Keratinocyte (primary cell): ENCODE data around the gene BRD1. TPM values are rescaled to one million over a fixed set of nuclear protein-coding genes. Genes with fewer than 3 reads are reported as not detected.

Experiments
- DNase-seq: peaks from one replicate; pipeline ENCODE4 v3.0.0-alpha.2; 2011; ENCODE audit warnings: low read depth, missing footprints, low spot score
- FAIRE-seq: peaks from 2 replicates; lab custom pipeline; 2011; peaks lifted over from hg19 to GRCh38; lab: Jason Lieb, UNC
- H2AFZ ChIP-seq: 2 replicates; pipeline ENCODE4 v1.6.0; 2012; ENCODE audit warnings: low read length, control low read depth, inconsistent platforms; ENCODE audit not compliant: control insufficient read depth
- H3K27ac ChIP-seq: 2 replicates; pipeline ENCODE4 v1.5.1; 2011; ENCODE audit warnings: low read length; ENCODE audit not compliant: control insufficient read depth, insufficient read depth
- H3K27me3 ChIP-seq: 3 replicates; pipeline ENCODE4 v1.6.0; 2011; ENCODE audit warnings: low read length; ENCODE audit not compliant: control insufficient read depth, insufficient read depth; ENCODE audit errors: extremely low read depth
- H3K36me3 ChIP-seq, 2 experiments: 2 replicates in 1 of 2; 3 replicates in 1 of 2; pipeline ENCODE4 v1.5.1; 2011; ENCODE audit warnings: low read length in 2 of 2, mild to moderate bottlenecking in 1 of 2; ENCODE audit not compliant: control insufficient read depth in 2 of 2, insufficient read depth in 2 of 2; ENCODE audit errors: extremely low read depth in 1 of 2
- H3K4me1 ChIP-seq: 3 replicates; pipeline ENCODE4 v1.5.1; 2011; ENCODE audit warnings: low read length; ENCODE audit not compliant: control insufficient read depth, insufficient read depth; ENCODE audit errors: extremely low read depth
- H3K4me2 ChIP-seq: 3 replicates; pipeline ENCODE4 v1.6.0; 2011; ENCODE audit warnings: low read depth, low read length; ENCODE audit not compliant: control insufficient read depth, insufficient read depth; ENCODE audit errors: extremely low read depth
- H3K4me3 ChIP-seq, 3 experiments: fragments of 200-600 bp in 1 of 3; sonication (generic) in 1 of 3; 2 replicates in 2 of 3; 3 replicates in 1 of 3; pipeline ENCODE4 v1.5.1; 2011 to 2016; ENCODE audit warnings: low read length in 3 of 3, mild to moderate bottlenecking in 3 of 3, control low read depth in 2 of 3, inconsistent platforms in 1 of 3, low read depth in 1 of 3, mixed read lengths in 1 of 3, mixed run types in 1 of 3, moderate library complexity in 1 of 3; ENCODE audit not compliant: control insufficient read depth in 2 of 3, insufficient read depth in 2 of 3; ENCODE audit errors: extremely low read depth in 1 of 3
- H3K79me2 ChIP-seq: 2 replicates; pipeline ENCODE4 v1.6.0; 2012; ENCODE audit warnings: low read length; ENCODE audit not compliant: control insufficient read depth, insufficient read depth
- H3K9ac ChIP-seq: 3 replicates; pipeline ENCODE4 v1.6.0; 2011; ENCODE audit warnings: low read length; ENCODE audit not compliant: control insufficient read depth, insufficient read depth; ENCODE audit errors: extremely low read depth
- H3K9me1 ChIP-seq: 3 replicates; pipeline ENCODE4 v1.6.0; 2011; ENCODE audit warnings: low read length; ENCODE audit not compliant: control insufficient read depth, insufficient read depth; ENCODE audit errors: extremely low read depth
- H3K9me3 ChIP-seq: 2 replicates; pipeline ENCODE4 v1.5.1; 2012; ENCODE audit warnings: low read depth, low read length; ENCODE audit not compliant: control insufficient read depth
- H4K20me1 ChIP-seq: 3 replicates; pipeline ENCODE4 v1.6.0; 2011; ENCODE audit warnings: low read length; ENCODE audit not compliant: control insufficient read depth, insufficient read depth; ENCODE audit errors: extremely low read depth
- EZH2 ChIP-seq: IDR thresholded peaks from one replicate; pipeline ENCODE4 v1.6.1; 2012; ENCODE audit warnings: inconsistent platforms, mild to moderate bottlenecking, low read length, moderate library complexity
- dilution Hi-C: fragments of 300-500 bp; cut with MboI; formaldehyde crosslinking; loops from one replicate; pipeline ENCODE4 v1.7.0; 2020; ENCODE audit warnings: low sequenced_read_pairs; ENCODE audit not compliant: extremely low pct_ligation_motif_present
- polyA plus RNA-seq, 5 experiments: library from polyadenylated mRNA; depleted of rRNA in 3 of 5; stranded (reverse) in 3 of 5; stranded (forward) in 1 of 5; unstranded in 1 of 5; fragments of >200 nt; gene quantifications; 1 replicate in 1 of 5; 2 replicates in 3 of 5; 3 replicates in 1 of 5; pipeline versions ENCODE4 v1.2.1 to v1.2.3, GENCODE V29; 2011 to 2012; ENCODE audit warnings: missing spikeins in 2 of 5, low read depth in 1 of 5, low replicate concordance in 1 of 5
- TF ChIP-seq, protein P1 (sequence below), 3 experiments: IDR thresholded peaks in 1 of 3; conservative IDR thresholded peaks in 1 of 3; optimal IDR thresholded peaks in 1 of 3; 2 replicates in 2 of 3; 3 replicates in 1 of 3; pipeline versions ENCODE3 to v1.5.1; 2011; ENCODE audit warnings: low read length in 3 of 3, mild to moderate bottlenecking in 3 of 3, moderate library complexity in 2 of 3, control low read depth in 1 of 3, inconsistent platforms in 1 of 3; ENCODE audit not compliant: insufficient read depth in 2 of 3; ENCODE audit errors: extremely low read depth in 1 of 3

Gene BRD1
- polyA plus RNA-seq, 1 donor (not counting 4 experiments of a cell fraction or from before 2014, with no cell fraction given) = 4.3 TPM

DNA sequence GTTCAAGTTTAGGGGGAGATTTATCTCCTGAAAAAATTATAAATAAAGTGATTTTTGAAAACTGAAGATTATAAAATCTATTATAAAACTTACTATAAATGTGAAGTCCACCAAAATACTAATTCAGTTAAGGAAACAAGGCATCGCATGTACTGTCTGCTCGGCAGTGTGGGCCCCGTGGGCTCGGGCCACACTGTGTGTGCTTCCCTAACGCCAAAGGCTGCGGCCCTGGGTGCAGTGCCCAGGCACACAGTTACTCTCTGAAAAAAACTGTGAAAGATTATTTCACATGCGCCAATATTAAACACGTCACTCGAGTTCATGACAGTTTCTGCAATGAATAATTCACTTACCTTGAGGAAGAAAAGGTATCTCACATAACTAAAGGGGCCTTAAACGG lies 39.8 kb downstream of the BRD1 start:
- peaks cover 21 to 34% of the 10 kb centered on the region in 2 experiments for H3K36me3 ChIP-seq
- no peak for DNase-seq
- no peak overlapping the region for H3K9ac ChIP-seq
- no peaks in the 10 kb centered on the region for H3K9me1 ChIP-seq
- no peaks in the 10 kb centered on the region for H3K9me3 ChIP-seq
- peaks cover 16% of the 10 kb centered on the region for H4K20me1 ChIP-seq
- no peak overlapping the region for H3K27ac ChIP-seq
- FAIRE-seq = no peak
- peaks cover 74% of the 10 kb centered on the region for H3K79me2 ChIP-seq
- H2AFZ ChIP-seq = no peak overlapping the region
- no peak overlapping the region for H3K4me2 ChIP-seq
- no peaks in the 10 kb centered on the region for H3K27me3 ChIP-seq
- dilution Hi-C loops = no loop called here
- H3K4me1 ChIP-seq = peaks cover 5% of the 10 kb centered on the region
- TF ChIP-seq, protein P1, sequence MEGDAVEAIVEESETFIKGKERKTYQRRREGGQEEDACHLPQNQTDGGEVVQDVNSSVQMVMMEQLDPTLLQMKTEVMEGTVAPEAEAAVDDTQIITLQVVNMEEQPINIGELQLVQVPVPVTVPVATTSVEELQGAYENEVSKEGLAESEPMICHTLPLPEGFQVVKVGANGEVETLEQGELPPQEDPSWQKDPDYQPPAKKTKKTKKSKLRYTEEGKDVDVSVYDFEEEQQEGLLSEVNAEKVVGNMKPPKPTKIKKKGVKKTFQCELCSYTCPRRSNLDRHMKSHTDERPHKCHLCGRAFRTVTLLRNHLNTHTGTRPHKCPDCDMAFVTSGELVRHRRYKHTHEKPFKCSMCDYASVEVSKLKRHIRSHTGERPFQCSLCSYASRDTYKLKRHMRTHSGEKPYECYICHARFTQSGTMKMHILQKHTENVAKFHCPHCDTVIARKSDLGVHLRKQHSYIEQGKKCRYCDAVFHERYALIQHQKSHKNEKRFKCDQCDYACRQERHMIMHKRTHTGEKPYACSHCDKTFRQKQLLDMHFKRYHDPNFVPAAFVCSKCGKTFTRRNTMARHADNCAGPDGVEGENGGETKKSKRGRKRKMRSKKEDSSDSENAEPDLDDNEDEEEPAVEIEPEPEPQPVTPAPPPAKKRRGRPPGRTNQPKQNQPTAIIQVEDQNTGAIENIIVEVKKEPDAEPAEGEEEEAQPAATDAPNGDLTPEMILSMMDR (optimal IDR thresholded peaks at IDR 0.05 in 1 of 3, IDR thresholded peaks at IDR 0.05 in 1 of 3, conservative IDR thresholded peaks at IDR 0.05 in 1 of 3; ENCODE audit: extremely low read depth in 1 of 3, insufficient read depth in 2 of 3, low read length in 3 of 3) = no peak
- TF ChIP-seq EZH2 = no peak
- H3K4me3 ChIP-seq = no peak overlapping the region

DNA sequence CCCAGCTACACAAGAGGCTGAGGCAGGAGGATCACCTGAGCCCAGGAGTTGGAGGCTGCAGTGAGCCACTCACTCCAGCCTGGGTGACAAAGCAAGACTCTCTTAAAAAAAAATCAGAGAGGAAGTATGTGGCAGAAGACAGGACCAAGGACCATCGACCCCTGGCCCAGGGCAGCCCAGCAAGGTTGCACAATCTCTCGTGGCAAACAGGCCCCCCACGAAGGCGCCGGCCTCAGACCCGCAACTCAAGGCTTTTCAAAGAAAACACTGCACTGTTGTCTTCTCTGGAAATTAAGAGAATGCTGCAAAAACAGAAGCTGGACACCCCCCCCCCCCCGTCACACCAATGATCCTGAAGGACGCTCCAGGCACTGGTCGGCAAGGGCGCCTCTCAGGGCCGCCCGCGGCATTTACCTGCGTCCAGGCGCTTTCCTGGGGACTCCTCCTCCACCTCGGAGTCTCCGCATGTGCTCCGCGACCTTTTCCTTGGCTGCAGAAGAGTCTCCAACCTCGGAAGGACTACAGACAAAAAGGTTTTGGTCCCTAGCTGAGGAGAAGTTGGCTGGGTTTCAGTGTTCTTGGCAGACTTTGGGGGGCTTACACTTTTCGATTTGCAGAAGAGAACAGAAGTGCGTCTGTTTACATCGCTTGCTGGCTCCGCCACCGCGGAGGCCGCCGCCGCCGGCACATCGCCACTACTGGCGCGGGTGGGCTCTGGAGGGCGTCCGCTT lies 40.5 kb downstream of the BRD1 start:
- DNase-seq (no peak), FAIRE-seq (no peak)
- H3K36me3 ChIP-seq = peaks cover 22 to 30% of the 10 kb centered on the region in 2 experiments
- no peaks in the 10 kb centered on the region for H3K9me1 ChIP-seq
- H3K4me1 ChIP-seq = peaks cover 5% of the 10 kb centered on the region
- no peak overlapping the region for H2AFZ ChIP-seq
- no peak overlapping the region for H3K4me3 ChIP-seq
- no peak overlapping the region for H3K27ac ChIP-seq
- dilution Hi-C loops = no loop called here
- TF ChIP-seq, protein P1 (optimal IDR thresholded peaks at IDR 0.05 in 1 of 3, IDR thresholded peaks at IDR 0.05 in 1 of 3, conservative IDR thresholded peaks at IDR 0.05 in 1 of 3; ENCODE audit: extremely low read depth in 1 of 3, insufficient read depth in 2 of 3, low read length in 3 of 3) = no peak
- no peak for TF ChIP-seq EZH2
- peaks cover 70% of the 10 kb centered on the region for H3K79me2 ChIP-seq
- H3K9me3 ChIP-seq = no peaks in the 10 kb centered on the region
- H3K27me3 ChIP-seq = no peaks in the 10 kb centered on the region
- H3K4me2 ChIP-seq = no peak overlapping the region
- no peak overlapping the region for H3K9ac ChIP-seq
- H4K20me1 ChIP-seq = peaks cover 16% of the 10 kb centered on the region
